GM19468 (cell line): ENCODE measurements around the gene CRYGN.

Source experiments
- ATAC-seq: cut with Tn5 transposase; IDR thresholded peaks from one replicate; pipeline ENCODE4 v1.9.1; 2021; ENCODE audit warnings: mild to moderate bottlenecking, moderate library complexity, moderate number of reproducible peaks; ENCODE audit not compliant: unreplicated experiment; ENCODE audit errors: extremely low read depth

The CRYGN gene

DNA sequence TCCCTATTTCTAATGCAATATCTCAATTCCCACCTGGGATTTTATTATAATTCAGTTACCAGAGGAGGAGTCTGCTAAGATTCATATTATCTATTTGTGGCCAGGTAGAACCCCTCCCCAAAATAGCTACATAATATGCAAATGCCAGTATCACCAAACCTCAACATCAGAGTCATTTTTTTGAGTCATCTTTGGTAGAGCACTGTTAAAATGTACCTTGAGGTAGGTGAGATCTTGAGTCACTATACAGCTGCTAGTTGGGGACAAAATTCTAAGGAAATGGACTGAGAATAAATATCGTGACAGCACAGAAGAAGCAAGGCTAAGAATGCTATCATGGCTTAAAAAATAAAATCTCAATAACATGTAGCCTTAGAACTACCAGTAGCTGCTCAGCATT lies 4.7 kb upstream of the CRYGN start:
- ATAC-seq: no peak

DNA sequence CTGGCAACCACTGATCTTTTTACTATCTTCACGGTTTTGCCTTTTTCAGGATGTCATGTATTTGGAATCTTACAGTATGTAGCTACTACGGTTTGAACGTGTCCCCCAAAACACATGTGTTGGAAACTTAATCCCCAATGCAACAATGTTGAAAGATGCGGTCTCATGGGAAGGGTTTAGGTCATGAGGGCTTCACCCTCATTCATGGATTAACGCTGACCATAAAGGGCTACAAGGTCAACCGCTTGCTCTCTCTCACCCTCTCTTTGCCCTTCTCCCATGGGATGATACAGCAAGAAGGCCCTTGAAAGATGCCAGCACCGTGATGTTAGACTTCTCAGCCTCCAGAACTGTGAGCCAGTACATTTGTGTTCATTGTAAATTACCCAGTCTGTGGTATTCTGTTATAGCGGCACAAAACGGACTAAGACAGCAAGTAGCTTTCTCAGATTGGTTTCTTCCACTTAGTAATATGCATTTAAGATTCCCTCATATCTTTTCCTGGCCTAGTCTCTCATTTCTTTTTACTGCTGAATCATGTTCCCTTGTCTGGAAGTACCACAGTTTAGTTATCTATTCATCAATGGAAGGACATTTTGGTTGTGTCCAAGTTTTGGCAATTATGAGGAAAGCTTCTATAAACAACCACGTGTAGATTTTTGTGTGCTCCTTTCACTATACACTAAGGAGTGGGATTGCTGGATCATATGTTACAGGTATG lies 3.0 kb upstream of the CRYGN start:
- ATAC-seq: no peak

DNA sequence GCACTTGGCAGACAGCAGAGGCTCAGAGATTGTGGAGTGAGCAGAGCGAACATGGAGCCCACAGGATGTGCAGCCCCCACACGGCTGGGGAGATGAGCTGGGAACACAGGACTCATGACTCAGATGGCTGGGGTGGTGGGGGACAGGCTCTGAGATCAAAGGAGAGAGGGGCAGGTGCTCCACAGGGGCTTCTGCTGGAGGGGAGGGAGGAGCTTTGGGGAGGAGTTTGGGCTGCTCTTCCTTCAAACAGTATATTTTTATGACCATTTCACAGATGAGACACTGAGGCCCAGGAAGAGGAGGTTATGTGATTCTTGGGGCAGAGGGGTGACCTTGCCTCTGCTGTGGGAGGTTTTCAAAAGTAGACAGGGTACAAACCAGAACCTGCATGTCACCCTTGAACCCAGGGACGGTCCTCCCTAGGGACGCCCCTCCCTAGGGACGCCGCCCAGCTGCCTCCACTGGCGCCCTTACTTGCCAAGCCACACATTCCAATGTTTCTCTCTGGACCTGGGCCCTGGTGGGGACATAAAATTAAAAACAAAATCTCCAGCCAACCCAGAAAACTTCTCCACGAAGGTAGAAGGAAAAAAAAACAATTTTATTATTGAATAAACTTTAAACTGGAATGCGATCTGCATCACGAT lies 981 bp upstream of the CRYGN start:
- no peak for ATAC-seq

DNA sequence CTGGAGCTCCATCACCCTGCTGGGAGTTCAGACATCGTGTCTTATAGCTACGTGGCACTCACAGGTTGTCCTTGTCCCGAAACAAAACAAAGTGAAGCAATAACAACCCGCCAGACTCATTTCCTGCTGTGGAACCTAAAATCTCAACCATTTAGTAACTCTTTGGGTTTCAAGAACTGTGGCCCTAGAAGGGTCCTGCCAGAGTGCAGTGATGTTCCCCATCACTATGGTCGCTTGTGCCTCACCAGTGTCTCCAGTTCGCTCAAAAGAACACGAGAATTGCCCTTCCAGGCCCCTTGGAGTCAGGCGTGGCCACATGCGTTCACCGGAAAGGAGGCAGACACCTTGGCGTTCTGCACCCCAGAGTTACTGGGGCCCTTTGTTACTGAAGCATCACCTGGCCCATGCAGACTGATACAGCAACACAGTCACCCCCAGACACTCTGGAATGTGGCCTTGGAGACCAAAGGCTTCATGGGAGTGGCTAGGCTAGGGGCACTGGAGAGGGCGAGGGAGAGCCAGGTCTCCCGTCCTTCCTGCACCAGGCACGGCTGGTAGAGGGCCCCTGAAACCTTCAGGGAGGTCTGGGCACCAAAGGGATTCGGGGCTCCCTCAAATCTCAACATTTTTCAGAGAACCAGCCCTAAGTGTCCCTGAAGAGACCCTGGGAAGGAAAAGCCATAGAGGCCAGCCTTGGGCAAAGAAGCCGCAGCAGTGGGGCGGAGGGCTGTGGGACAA lies 908 bp downstream of the CRYGN start:
- ATAC-seq: no peak

DNA sequence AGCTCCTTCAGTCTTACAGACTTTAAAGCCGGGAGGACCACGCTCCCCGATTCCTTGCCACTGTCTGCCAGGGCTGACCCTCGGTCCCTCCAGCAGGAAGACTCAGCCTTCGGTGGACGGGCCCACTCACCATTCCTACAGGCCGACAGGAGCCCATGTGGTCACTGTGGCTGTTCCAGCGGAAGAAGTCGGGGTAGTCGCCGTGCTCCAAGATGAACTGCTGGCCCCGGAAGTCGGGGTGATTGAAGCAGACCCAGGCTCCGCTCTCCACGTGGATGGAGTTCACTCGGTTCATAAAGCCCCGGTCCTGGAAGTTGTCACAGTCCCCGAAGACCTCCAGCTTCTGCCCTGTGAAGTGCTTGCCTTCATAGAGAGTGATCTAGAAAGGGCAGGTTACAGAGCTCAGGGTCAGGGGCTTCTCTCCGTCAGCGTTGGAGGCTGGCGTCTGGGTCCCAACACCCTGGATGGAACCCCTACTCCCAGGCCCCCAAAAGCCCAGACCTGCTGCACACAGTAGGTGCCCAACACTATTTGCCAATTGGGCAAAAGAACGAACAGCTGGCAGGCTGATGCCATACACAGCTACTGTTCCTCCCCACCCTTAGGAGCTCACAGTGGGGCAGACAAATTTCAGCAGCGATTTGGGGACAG lies 1.9 kb downstream of the CRYGN start:
- ATAC-seq: no peak

DNA sequence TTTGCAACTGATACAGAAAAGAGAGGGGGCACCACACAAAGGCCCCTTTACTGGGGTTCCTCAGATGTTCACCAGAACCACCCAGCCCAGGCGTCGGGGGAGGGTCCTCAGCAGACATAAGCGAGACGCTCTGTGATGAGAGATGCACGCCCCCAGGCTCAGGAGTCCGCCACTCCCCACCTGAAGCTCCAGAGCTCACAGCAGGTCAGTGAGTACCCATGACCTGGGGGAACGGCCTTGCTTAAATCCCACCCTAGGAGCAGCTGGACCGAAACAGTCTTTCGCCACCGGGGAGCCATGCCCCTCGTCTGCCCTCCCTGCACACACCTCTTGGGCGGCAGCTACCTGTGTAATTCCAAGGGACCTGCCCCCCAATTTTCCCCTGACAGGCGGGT lies 2.8 kb downstream of the CRYGN start:
- no peak for ATAC-seq

DNA sequence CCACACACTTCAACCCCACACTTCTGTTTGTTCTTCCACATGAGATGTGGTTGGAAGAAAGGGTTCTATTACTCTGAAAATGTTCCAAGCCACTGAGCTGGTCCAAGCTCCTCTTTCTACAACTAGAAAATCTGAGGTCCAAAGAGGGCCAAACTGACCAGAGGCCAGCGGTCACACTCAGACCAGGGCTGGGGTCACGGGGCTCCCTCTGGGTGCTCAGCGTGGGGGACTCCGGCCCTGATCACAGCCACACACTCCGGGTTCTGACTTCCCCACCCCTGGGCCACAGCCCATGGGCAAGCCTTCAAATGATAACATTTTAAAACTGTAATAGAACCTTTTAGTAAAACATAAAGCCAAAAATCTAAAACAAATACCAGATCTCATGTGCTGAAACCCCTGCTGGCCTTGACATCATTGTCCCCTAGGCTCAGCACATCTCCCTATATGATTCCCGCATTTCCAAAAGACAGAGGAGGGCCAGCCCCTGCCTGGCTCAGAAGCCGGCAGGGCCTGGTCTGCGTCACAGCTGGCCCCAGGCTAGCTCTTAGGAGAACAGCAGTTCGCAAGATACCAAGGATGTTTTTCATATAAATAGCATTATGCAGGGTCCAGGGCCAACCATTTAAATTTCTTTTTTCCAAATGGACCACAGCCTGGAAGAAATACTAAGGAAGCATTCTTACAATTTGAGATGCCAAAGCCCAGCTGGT lies 3.3 kb downstream of the CRYGN start:
- no peak for ATAC-seq

DNA sequence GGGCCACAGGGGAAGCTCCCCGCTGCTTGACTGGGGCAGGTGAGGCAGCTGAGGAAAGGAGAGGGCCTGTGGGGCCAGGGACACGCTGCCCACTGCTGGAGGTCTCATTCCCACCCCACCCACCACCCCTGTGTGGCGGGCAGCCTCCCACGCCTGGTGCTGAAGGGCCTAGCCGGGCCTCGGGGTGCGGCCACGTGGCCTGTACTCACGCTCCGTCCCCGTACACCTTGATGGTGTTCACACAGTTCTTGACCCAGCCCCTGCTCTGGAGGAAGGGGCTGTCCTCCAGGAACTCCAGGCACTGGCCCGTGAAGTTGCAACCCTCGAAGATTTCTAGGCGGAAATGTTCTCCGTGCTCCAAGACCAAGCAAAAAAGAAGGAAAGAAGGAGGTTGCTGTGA lies 4.0 kb downstream of the CRYGN start:
- ATAC-seq: no peak

DNA sequence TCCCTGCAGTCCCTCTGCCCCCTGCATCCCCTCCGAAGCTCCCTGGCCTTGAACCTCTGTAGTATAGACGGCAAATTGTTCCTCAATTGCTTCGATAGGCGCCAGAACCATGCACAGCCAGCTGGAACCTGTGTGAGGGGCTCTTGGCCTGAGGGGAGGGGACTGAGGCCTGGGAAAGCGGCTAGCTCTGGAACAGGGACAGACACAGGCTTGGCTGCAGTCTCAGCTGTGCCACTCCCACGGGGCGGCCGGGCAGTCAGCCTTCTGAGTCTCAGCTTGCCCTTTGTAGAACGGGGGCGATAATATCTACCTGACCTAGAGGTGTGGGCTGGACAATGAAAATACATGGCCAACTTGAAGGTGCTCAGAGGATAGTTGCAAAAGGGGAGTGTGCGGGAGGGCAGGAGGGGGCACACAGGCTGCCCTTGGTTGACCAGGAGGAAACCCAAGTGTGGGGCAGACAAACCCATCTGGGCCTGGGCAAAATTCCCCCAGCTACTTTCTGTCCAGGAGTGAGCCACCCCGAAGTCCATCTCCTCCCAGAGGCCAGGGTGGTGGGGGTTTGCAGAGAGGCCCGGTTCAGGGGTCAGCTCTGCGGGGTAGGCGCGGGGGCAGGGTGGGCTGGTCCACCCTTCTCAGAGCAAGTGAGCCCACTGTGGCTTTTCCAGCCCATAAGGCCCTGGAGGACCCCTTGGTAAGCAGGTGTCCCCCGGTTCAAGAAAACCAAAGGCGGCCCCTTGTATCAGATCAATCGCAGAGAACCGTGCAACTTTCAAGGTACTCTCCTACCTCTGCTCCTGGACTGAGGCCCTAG lies 4.6 kb downstream of the CRYGN start:
- no peak for ATAC-seq

DNA sequence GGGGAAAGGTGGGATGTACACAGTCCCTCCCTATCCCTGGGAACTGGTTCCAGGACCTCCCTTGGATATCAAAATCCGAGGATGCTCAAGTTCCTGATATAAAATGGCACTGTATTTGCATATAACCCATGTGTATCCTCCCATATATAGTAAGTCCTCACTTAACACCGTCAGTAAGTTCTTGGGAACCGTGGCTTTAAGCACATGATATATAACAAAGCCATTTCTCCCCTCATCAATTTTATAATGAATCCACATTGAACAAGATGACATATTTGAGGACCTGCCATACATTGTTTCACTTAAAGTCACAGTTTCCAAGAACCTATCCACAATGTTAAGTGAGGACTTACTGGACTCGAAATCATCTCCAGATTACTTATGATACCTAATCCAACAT lies 5.4 kb downstream of the CRYGN start:
- no peak for ATAC-seq

DNA sequence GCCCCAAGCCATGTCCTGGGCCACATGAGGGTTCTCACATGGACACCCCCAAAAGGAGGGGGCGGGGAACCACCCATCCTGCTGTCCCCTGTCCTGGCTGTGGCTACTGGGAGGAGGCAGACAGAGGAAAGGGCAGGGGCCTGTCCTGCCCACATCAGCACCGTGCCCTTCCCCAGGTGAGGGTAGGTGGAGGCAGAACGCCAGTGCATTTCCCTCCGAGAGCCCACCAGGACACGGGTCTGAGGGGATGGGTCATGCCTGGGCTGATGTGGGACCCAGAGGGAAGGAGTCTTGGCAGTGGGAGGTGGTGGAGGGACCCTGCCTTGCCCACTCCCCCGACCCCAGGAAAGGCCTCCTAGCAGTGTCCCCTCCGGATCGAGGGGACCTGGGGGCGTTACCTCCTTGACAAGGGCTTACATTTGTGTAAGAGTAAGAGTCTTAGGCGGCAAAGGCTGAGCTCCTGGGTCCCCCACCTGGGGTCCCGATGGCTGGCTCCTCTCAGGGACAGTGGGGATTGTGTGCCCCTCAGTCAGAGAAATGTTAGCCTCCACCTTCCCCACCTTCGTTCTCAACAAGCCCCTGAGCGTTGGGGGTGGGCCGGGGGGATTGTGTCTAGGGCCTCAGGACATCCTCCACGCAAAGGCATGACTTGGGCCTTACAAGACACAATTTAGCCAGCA lies 6.1 kb downstream of the CRYGN start:
- ATAC-seq: no peak

DNA sequence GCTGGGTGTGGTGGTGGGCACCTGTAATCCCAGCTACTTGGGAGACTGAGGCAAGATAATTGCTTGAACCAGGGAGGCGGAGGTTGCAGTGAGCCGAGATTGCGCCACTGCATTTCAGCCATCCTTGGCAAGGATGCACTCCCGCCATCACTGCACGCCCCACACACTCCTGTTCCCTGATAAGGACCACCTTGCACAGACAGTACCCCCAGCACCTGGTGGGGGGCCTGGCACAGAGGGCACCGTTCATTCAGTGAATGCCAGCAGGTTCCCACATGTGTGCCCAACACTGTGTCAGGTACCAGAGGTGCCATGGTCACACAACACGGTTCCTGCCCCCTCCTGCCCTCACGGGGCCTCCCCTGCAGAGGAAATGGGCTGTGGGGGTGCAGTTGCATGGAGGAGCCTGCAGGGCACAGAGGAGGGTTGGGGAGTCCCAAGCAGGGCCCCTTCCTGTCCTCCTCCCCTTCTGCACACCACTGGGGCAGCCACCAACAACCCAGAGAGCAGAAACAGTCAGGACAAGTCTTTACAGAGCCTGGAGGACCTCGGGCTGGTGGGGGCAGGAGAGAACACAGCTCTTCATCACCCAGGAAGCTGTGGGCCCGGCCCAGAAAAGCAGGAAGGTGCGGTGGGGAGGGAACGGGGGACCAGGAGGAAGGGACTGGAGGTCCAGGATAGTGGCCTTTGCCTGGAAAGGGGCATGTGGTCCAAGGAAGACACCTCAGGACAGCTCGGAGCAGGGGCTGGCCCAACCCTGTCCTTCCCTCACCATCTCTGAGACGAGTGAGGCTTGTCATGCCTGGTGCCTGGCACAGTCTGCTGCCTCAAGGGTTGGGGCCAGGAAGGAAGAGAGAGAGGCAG lies 7.1 kb downstream of the CRYGN start:
- no peak for ATAC-seq

DNA sequence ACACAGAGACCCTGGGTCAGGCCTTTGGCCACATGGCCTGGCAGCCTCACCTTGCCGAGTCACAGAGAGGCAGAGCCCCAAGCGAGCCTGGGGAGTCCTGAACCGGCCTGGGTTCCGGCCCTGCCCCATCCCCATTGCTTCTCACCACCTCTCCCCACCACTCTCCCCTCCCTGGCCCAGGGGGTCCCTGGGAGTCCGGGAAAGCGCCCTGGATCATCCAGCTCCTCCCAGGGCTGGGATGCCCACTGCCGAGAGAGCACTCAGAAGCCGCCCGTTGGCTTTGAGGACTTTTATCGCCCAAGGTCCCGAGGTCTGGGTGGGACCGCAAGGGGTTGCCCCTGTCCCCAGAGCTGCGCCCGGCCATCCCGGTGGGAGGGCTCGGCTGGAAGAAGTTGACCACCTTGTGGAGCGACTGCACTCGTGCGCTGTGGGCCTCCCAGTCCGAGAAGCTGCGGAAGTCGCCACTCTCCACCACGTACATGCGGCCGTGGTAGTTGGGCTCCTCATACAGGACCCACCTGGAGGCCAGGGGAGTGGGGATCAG lies 8.1 kb downstream of the CRYGN start:
- no peak for ATAC-seq

DNA sequence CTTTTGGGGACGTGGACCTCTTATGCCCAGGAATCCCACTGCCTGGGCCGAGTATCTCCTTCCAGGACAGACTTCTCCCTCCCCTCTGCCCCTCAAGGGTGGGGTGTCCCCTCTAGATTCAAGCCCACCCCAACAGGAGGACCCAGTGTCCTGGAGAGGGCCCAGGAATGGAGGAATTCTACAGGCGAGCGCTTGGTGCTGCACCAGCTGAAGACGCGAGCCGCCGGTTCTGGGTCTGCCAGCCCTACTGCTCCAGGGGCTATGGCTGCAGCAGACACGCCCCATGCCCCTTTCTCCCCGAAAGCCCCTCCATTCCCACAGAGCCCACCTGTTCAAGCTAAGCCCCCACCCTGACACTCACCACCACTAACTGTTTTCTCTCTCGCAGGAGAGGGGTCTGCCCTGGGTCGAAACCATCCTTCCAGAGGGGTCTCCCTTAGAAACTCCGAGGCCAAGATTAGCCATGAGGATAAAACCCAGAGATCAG lies 8.6 kb downstream of the CRYGN start:
- no peak for ATAC-seq

DNA sequence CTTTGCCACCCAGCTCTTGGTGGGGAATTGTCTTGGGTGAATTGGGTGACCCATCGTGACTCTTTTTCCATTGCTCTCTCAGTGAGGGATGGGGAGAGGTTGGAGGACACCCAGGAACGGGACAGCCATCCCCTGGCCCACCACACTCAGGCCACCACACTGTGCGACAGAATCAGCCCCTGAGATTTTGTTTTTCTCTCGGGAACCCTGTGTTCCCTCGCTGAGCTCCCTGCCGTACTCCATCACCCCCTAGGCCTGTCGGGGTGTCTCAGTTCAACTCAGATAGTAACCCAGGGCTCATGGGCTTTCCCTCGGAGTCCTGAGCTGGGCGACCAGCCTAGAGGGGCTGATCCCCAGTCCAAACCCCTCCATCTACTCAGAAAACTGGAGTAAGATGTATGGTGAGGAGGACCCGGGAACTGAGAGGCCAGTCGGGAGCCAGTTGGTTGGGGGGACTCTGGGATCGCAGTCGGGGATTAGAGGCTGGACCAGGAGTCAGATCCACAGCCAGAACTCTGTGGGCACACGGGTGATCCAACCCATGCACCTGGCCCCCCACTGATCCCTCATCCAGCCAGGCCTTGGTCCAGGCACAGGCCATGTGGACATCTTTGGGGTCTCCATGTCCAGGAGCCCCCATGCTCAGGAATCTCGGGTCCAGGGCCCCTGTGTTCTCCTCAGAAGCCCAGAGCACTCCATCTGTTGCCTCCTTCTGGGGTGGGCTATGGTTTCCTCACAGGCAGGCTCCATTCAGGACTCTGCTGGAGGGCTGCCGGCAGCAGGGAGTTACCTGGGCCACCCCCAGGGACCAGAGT lies 9.3 kb downstream of the CRYGN start:
- no peak for ATAC-seq

DNA sequence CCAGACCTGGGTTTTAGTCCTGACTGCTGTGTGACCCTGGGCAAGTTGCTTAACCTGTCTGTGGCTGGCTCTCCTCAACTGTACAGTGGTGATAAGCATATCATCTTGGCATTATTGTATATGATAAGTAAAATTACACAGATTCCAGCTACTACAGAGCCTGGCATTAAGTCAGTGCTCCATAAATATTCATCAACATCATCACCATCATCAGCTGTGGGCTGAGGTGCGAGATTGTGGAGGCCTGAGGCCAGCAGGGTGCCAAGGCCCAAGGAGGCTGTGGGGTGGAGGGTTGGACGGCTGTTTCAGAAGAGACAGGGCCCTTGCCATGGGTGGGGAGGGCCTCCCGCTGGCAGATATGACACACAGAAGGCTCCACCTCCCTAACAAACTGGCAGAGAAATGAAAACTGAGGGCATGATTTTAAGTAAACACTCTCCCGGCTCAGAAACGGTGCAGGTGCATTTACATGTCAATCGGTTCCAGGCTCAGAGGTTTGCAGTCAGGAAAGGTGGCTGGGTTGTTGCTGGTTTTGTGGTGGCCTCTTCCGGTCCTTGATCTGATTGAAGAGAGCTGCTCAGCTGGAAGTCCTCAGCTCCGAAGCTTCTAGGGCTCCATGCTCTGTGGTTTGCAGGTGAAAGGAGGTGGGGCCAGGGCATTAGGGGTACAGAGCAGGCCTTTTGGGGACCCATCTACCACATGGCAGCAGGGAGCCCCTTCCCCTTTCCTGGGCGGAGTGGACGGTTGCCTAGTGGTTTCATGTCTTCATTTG lies 10.2 kb downstream of the CRYGN start:
- no peak for ATAC-seq
